WTC11 (cell line): ENCODE data around the gene CD101. TPM values are rescaled to one million over a fixed set of nuclear protein-coding genes. Genes with fewer than 3 reads are reported as not detected.
A peak's percentile ranks its signal among the peaks of the same experiment; 100 is the strongest.

ENCODE experiments used
- ATAC-seq: fragments of 200-7000 bp; cut with Tn5 transposase; 2 replicates; pipeline ENCODE4 v1.10.0; 2021; ENCODE audit warnings: mild to moderate bottlenecking, moderate library complexity
- CTCF ChIA-PET: fragments of 300-600 bp; sonication (Branson Sonifier 250); formaldehyde crosslinking; loops from one replicate; lab custom pipeline; 2021; ENCODE audit warnings: antibody characterized with exemption; lab: Charles Lee
- POLR2A ChIA-PET: fragments of 350-600 bp; sonication (Branson Sonifier 250); formaldehyde crosslinking; loops from one replicate; lab custom pipeline; 2021; ENCODE audit warnings: antibody characterized with exemption; lab: Charles Lee
- DNase-seq: peaks from one replicate; pipeline ENCODE4 v3.0.0; 2021; ENCODE audit warnings: low spot score
- H3K27ac Mint-ChIP-seq: 2 replicates; pipeline ENCODE4 v1.8.0; 2021; ENCODE audit warnings: mixed read lengths
- H3K27me3 Mint-ChIP-seq: 2 replicates; pipeline ENCODE4 v1.8.0; 2021; ENCODE audit warnings: low read depth, mild to moderate bottlenecking, moderate library complexity, mixed read lengths
- H3K36me3 Mint-ChIP-seq: 2 replicates; pipeline ENCODE4 v1.8.0; 2021; ENCODE audit warnings: mixed read lengths
- H3K4me1 Mint-ChIP-seq: 2 replicates; pipeline ENCODE4 v1.8.0; 2022; ENCODE audit warnings: mixed read lengths
- H3K4me3 Mint-ChIP-seq: 2 replicates; pipeline ENCODE4 v1.8.0; 2021; ENCODE audit warnings: mild to moderate bottlenecking, moderate library complexity, mixed read lengths
- H3K9me3 Mint-ChIP-seq: 2 replicates; pipeline ENCODE4 v1.8.0; 2021; ENCODE audit warnings: mixed read lengths
- ATF1 ChIP-seq: sonication (generic); formaldehyde crosslinking; IDR thresholded peaks from 2 replicates; pipeline ENCODE4 v1.8.1; 2023; ENCODE audit warnings: mild to moderate bottlenecking, moderate library complexity, missing genetic modification reagents
- CBFB ChIP-seq: sonication (generic); formaldehyde crosslinking; IDR thresholded peaks from 2 replicates; pipeline ENCODE4 v1.8.1; 2022; ENCODE audit warnings: mild to moderate bottlenecking, low read depth, missing genetic modification reagents
- CREB1 ChIP-seq: sonication (generic); formaldehyde crosslinking; IDR thresholded peaks from 2 replicates; pipeline ENCODE4 v1.8.0; 2023; ENCODE audit warnings: mild to moderate bottlenecking, missing genetic modification reagents
- ELF4 ChIP-seq: sonication (generic); formaldehyde crosslinking; IDR thresholded peaks from 2 replicates; pipeline ENCODE4 v1.8.1; 2022; ENCODE audit warnings: low read depth, mild to moderate bottlenecking, moderate library complexity, missing genetic modification reagents
- ETV6 ChIP-seq: sonication (generic); formaldehyde crosslinking; IDR thresholded peaks from 2 replicates; pipeline ENCODE4 v1.8.1; 2022; ENCODE audit warnings: mild to moderate bottlenecking, missing genetic modification reagents
- FOXP1 ChIP-seq: sonication (generic); formaldehyde crosslinking; IDR thresholded peaks from 2 replicates; pipeline ENCODE4 v1.8.0; 2022; ENCODE audit warnings: missing genetic modification reagents, mild to moderate bottlenecking, moderate library complexity, borderline replicate concordance
- GABPB1 ChIP-seq: sonication (generic); formaldehyde crosslinking; IDR thresholded peaks from 2 replicates; pipeline ENCODE4 v1.8.1; 2023; ENCODE audit warnings: mild to moderate bottlenecking, missing genetic modification reagents
- GRHL2 ChIP-seq: fragments of 250-450 bp; sonication (Bioruptor Pico); IDR thresholded peaks from 2 replicates; pipeline ENCODE4 v1.8.0; 2022; ENCODE audit warnings: mild to moderate bottlenecking, moderate library complexity; ENCODE audit not compliant: insufficient replicate concordance, severe bottlenecking
- HMGA2 ChIP-seq: fragments of 250-450 bp; sonication (Bioruptor Pico); IDR thresholded peaks from 2 replicates; pipeline ENCODE4 v1.4.0; 2021; ENCODE audit warnings: mild to moderate bottlenecking, moderate library complexity
- IRF2 ChIP-seq: sonication (generic); formaldehyde crosslinking; IDR thresholded peaks from 2 replicates; pipeline ENCODE4 v1.8.0; 2022; ENCODE audit warnings: low read depth, missing genetic modification reagents, borderline replicate concordance
- JAZF1 ChIP-seq: fragments of 250-450 bp; sonication (Bioruptor Pico); IDR thresholded peaks from 2 replicates; pipeline ENCODE4 v1.9.0; 2021; ENCODE audit warnings: moderate library complexity, mild to moderate bottlenecking, inconsistent platforms
- NFATC4 ChIP-seq: fragments of 250-450 bp; sonication (Bioruptor Pico); IDR thresholded peaks from 2 replicates; pipeline ENCODE4 v1.9.0; 2021; ENCODE audit warnings: mild to moderate bottlenecking
- OVOL2 ChIP-seq: fragments of 250-450 bp; sonication (Bioruptor Pico); IDR thresholded peaks from 2 replicates; pipeline ENCODE4 v1.9.0; 2021; ENCODE audit warnings: mild to moderate bottlenecking, borderline replicate concordance
- SMAD3 ChIP-seq: sonication (generic); formaldehyde crosslinking; IDR thresholded peaks from 2 replicates; pipeline ENCODE4 v1.8.0; 2022; ENCODE audit warnings: missing genetic modification reagents, mild to moderate bottlenecking, borderline replicate concordance
- TEAD1 ChIP-seq: sonication (generic); formaldehyde crosslinking; IDR thresholded peaks from 2 replicates; pipeline ENCODE4 v1.8.0; 2022; ENCODE audit warnings: mild to moderate bottlenecking, missing genetic modification reagents
- TEAD4 ChIP-seq: sonication (generic); formaldehyde crosslinking; IDR thresholded peaks from 2 replicates; pipeline ENCODE4 v1.8.0; 2022; ENCODE audit warnings: mild to moderate bottlenecking, missing genetic modification reagents
- ZNF317 ChIP-seq: sonication (generic); formaldehyde crosslinking; IDR thresholded peaks from 2 replicates; pipeline ENCODE4 v1.8.1; 2023; ENCODE audit warnings: low read depth, mild to moderate bottlenecking, moderate library complexity, missing genetic modification reagents, borderline replicate concordance
- ZNF671 ChIP-seq: fragments of 250-450 bp; sonication (Bioruptor Pico); IDR thresholded peaks from 2 replicates; pipeline ENCODE4 v1.8.0; 2021; ENCODE audit warnings: mild to moderate bottlenecking
- total RNA-seq: library from RNA; stranded (reverse); gene quantifications from 3 replicates; pipeline ENCODE4 v1.2.3, GENCODE V29; 2021
- TF ChIP-seq, protein P1 (sequence below): fragments of 250-450 bp; sonication (Bioruptor Pico); IDR thresholded peaks from 2 replicates; pipeline ENCODE4 v1.8.0; 2021; ENCODE audit warnings: mild to moderate bottlenecking
- TF ChIP-seq, protein P2 (sequence below): sonication (generic); formaldehyde crosslinking; IDR thresholded peaks from 2 replicates; pipeline ENCODE4 v1.8.1; 2023; ENCODE audit warnings: mild to moderate bottlenecking, missing genetic modification reagents, moderate library complexity
- TF ChIP-seq, protein P3 (sequence below): sonication (generic); formaldehyde crosslinking; IDR thresholded peaks from 2 replicates; pipeline ENCODE4 v1.8.1; 2022; ENCODE audit warnings: low read depth, mild to moderate bottlenecking, moderate library complexity, missing genetic modification reagents, borderline replicate concordance
- TF ChIP-seq, protein P4 (sequence below): sonication (generic); formaldehyde crosslinking; IDR thresholded peaks from 2 replicates; pipeline ENCODE4 v1.8.0; 2022; ENCODE audit warnings: mild to moderate bottlenecking, missing genetic modification reagents

Gene CD101
- total RNA-seq, 1 experiment from 2014 or later, result 1.4 TPM

GRCh38 chr1:117033772-117034171 is 32.2 kb downstream of the CD101 start:
- ChIA-PET POLR2A (no interaction called here), CTCF (interaction anchor here (1.0 kb wide), 1 partner anchor 99 kb away, joined by 3 read pairs; no protein-coding TSS in a partner anchor)
- Mint-ChIP-seq H3K27ac (no peak overlapping the region), H3K36me3 (no peaks in the 10 kb centered on the region), H3K27me3 (peaks cover 4% of the 10 kb centered on the region), H3K9me3 (no peaks in the 10 kb centered on the region), H3K4me1 (peaks cover 25% of the 10 kb centered on the region), H3K4me3 (no peak overlapping the region)
- TF ChIP-seq, protein P1, sequence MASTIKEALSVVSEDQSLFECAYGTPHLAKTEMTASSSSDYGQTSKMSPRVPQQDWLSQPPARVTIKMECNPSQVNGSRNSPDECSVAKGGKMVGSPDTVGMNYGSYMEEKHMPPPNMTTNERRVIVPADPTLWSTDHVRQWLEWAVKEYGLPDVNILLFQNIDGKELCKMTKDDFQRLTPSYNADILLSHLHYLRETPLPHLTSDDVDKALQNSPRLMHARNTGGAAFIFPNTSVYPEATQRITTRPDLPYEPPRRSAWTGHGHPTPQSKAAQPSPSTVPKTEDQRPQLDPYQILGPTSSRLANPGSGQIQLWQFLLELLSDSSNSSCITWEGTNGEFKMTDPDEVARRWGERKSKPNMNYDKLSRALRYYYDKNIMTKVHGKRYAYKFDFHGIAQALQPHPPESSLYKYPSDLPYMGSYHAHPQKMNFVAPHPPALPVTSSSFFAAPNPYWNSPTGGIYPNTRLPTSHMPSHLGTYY (CRISPR knock-in tag), result no peak
- TF ChIP-seq TEAD4 (CRISPR knock-in tag) (no peak), HMGA2 (no peak), ZNF317 (no peak), NFATC4 (CRISPR knock-in tag) (no peak)
- DNase-seq (no peak), ATAC-seq (no peak)

DNA sequence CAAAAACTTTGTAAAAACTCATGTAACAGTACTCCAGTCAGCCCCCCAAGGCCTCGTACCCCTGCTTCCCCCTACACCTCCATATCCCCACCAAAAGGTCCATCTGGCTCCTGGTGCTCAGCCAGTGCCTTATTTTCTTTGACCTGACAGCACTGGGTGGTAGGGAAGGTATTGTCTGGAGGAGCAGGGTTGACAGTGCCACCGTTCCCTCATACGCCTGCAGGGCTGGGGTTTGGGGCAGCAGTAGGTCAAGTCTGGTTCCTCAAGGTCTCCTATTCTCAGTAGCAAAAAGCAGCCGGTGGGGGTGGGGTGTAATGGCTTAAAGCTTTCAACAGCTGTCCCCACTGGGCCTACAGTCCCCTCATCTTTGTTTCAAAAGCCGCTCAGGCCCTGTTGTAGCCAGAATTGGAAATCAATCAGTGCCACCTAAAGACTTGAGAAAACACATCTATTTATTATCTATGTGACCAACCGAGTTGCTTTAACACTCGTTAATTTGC is 33.3 kb downstream of the CD101 start:
- no peak for TF ChIP-seq SMAD3
- no peak for TF ChIP-seq ETV6 (CRISPR knock-in tag)
- no peak for TF ChIP-seq JAZF1
- no peak for TF ChIP-seq IRF2 (CRISPR knock-in tag)
- no peak for TF ChIP-seq TEAD1
- TF ChIP-seq CBFB, result no peak
- TF ChIP-seq, protein P2, sequence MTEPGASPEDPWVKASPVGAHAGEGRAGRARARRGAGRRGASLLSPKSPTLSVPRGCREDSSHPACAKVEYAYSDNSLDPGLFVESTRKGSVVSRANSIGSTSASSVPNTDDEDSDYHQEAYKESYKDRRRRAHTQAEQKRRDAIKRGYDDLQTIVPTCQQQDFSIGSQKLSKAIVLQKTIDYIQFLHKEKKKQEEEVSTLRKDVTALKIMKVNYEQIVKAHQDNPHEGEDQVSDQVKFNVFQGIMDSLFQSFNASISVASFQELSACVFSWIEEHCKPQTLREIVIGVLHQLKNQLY, result no peak
- TF ChIP-seq ZNF671 (CRISPR knock-in tag), result no peak
- TF ChIP-seq FOXP1 (CRISPR knock-in tag), result no peak
- no peak for TF ChIP-seq ELF4 (CRISPR knock-in tag)
- no peak for TF ChIP-seq GABPB1 (CRISPR knock-in tag)
- no peak for TF ChIP-seq ATF1
- TF ChIP-seq, protein P1 (CRISPR knock-in tag), result no peak
- no peak for TF ChIP-seq OVOL2 (CRISPR knock-in tag)
- TF ChIP-seq, protein P3, sequence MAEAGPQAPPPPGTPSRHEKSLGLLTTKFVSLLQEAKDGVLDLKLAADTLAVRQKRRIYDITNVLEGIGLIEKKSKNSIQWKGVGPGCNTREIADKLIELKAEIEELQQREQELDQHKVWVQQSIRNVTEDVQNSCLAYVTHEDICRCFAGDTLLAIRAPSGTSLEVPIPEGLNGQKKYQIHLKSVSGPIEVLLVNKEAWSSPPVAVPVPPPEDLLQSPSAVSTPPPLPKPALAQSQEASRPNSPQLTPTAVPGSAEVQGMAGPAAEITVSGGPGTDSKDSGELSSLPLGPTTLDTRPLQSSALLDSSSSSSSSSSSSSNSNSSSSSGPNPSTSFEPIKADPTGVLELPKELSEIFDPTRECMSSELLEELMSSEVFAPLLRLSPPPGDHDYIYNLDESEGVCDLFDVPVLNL (CRISPR knock-in tag), result no peak
- TF ChIP-seq GRHL2 (CRISPR knock-in tag), result no peak
- TF ChIP-seq, protein P4, sequence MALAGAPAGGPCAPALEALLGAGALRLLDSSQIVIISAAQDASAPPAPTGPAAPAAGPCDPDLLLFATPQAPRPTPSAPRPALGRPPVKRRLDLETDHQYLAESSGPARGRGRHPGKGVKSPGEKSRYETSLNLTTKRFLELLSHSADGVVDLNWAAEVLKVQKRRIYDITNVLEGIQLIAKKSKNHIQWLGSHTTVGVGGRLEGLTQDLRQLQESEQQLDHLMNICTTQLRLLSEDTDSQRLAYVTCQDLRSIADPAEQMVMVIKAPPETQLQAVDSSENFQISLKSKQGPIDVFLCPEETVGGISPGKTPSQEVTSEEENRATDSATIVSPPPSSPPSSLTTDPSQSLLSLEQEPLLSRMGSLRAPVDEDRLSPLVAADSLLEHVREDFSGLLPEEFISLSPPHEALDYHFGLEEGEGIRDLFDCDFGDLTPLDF (CRISPR knock-in tag), result no peak
- no peak for TF ChIP-seq CREB1 (CRISPR knock-in tag)
- CTCF ChIA-PET, result no interaction called here
- Mint-ChIP-seq H3K27ac (no peak overlapping the region), H3K36me3 (no peaks in the 10 kb centered on the region), H3K27me3 (peaks cover 4% of the 10 kb centered on the region), H3K9me3 (no peaks in the 10 kb centered on the region), H3K4me1 (peaks cover 25% of the 10 kb centered on the region), H3K4me3 (no peak overlapping the region)
- DNase-seq (no peak), ATAC-seq (peak; percentile 28)
- POLR2A ChIA-PET, result no interaction called here
